GM21717 (cell line): Measurements from ENCODE around the gene TAL2.

ENCODE experiments used
- ATAC-seq: cut with Tn5 transposase; IDR thresholded peaks from one replicate; pipeline ENCODE4 v1.9.1; 2021; ENCODE audit warnings: mild to moderate bottlenecking, moderate library complexity; ENCODE audit not compliant: unreplicated experiment

TAL2 gene

DNA sequence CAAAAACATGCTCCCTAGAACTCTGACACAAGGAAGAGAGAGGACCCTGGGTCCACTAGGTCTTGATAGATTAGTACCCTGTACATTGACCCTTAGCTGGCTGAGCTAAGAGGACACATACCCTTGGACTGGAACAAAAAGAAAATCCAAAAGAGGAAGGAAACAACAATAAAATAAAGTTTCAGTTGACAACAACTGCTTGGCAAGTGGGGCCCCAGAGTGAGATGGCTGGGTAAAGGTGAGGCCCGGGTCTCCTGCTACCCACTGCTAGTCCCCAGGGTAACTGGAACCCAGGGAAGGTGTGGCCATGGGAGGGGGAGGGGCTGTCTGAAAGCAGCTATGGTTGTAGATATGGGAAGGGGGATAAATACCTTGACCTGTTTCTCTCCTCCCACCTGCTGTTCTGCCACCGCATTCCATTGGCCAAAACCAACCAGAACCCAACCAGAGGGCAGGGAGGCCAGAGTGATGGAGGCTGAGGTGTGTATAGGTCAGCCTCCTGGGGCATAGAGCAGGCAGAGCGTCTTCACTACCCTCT, 11.7 kb downstream of the TAL2 start:
- no peak for ATAC-seq

GRCh38 chr9:105676351-105676923, 14.2 kb downstream of the TAL2 start:
- ATAC-seq, result no peak

DNA sequence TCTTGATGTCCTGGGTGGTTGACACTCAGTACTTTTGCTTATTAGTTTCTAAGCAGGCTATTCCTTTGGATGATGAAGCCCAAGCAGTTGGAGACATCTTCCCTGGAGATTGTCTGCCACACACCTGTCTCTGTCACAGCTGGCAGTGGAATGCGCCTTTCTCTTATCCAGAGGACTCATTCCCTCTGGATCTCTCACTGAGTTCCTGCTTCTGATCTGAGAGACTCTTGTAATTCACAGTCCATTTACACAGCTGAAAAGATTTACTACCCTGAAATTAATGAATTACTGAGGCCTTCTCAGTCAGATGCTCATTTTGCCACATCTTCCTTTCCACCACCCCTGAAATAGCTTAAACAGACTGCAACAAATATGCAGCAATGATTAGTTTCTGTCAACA, 15.9 kb downstream of the TAL2 start:
- ATAC-seq, result no peak

DNA sequence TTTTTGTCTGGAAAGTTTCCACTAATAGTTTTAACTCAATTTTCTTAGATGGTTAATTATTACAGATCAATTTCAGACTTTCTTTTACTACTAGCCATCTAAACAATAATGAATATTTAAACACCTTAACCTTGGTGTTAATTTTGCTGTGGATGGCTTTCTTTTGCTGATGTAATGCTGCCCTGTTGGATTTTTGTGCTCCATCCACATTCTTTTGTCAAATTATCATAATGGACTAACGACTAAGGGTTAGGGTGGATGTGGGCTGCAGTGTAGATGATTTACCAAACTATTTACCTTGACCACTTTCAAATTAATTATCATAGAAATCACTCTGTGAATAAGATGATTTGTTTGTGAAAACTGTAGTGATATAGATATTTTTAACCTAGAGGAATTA, 16.5 kb downstream of the TAL2 start:
- ATAC-seq, result no peak

DNA sequence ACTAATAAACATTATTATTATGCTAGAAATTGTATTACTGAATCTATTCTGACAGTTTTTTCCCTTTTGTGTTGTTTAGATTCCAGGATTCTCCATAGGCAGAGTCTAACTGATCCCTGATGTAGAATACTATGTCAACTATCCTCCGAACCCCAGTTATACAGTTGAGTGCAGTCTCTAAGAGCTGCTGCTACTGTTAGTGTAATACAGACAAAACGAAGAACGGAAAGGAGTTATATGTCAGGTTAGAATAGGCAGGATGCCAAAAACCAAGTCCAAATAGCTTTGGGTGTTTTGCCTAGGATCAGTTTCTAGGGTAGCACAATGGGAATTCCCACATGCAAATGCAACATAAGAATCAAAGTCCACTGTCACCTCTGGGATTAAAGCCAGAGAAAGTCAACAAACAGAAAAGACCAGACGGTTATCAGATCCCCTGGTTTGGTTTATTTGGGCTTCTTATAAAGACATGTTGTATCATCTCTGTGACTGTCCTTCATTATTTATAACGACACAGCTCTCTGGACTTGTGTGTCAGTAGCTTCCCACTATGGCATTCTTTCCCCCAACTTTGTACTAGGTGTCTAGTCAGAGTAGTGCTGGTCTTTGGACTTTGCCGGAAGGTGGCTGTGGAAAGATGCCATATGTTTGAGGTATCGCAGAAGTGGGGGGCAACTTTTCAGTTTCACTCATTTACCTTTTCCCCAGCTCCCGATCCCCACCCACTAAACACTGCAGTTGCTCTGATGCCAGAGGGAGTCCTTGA, 17.2 kb downstream of the TAL2 start:
- ATAC-seq, result no peak

- no peak for ATAC-seq
Measured at GRCh38 chr9:105681313-105681712, 19.1 kb downstream of the TAL2 start.

- ATAC-seq, result no peak
Measured at GRCh38 chr9:105681724-105682123, 19.5 kb downstream of the TAL2 start.

DNA sequence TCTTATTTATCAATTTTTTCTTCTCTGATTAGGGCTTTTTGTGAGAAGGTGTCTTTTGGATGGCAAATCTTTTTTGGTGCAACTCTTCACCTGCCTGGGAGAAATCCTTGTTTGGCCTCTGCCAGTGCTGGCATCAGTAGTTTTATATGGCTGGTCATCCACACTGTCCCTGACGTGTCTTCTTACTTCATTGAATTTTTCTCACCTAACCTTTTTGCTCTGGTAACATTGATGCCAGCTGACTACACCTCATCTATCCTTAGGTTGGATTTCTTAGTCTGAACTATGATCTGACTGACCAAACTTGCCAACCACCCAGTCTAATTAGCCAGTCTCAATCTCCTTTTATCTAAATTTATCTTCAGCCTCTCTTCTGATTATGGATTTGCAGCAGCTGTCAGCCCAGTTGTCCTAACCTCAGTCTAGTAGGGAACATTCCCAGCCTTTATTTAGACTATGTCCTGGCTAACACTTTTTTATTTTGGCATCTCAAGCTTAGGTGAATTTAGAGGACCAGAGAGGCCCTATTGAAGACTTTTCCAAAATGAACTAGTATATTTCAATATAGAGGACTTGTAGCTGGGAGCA, 21.5 kb downstream of the TAL2 start:
- no peak for ATAC-seq

DNA sequence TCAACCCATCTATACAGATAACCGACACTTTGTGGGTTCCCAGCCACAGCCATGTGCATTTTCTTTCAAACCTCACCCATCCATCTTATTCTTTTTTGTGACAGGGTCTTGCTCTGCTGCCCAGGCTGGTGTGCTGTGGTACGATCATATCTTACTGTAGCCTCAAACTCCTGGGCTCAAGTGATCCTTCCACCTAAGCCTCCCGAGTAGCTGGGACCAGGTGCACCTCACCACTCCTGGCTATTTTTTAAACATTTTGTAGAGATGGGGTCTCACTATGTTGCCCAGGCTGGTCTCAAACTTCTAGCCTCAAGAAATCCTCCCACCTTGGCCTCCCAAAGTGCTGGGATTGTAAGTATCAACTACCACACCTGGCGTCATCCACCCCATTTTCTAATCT, 24.7 kb downstream of the TAL2 start:
- no peak for ATAC-seq

GRCh38 chr9:105690742-105691141, 28.5 kb downstream of the TAL2 start:
- ATAC-seq, result no peak

DNA sequence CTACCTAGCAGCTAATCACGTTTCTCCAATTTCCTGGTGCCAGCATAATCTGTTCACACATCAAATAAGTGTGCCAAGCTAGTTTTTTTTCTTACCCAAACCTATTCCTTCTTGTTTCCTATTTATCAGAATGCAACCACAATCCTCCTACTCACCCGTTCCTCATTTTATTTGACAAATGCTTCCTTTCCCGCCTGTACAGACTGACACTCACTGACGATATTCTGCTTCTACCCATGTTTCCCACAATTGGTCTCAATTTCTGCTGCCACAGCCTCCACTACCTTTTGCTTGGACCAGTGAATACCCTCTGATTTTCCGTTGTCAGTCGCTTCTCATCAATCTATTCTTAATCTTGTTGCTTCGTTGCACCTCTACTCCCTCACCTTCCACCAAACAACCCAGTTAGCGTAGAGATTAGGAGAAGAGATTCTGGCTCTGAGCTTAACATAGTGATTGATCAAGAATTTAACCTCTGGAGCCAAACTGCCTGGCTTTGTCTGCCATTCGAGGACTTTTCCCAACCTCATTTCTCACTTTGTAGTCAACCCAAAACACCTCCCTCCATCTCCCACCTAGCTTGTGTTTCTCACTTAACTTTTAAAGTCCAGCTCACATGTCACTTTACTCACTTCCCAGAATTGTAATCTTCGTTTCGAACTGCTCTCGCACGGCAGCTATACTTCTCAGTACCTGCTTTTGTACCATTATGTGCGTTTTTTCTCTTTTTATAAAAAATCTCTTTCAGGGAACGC, 31.4 kb downstream of the TAL2 start:
- peak; percentile 42 for ATAC-seq

GRCh38 chr9:105694190-105694847, 32.1 kb downstream of the TAL2 start, which contains the start of gene TMEM38B:
TSS of gene TMEM38B (plus strand) at chr9:105694541. CDS start at chr9:105694661, 120 bp downstream.
- peak; percentile 77 for ATAC-seq

GRCh38 chr9:105694848-105695581, 32.8 kb downstream of the TAL2 start:
- peak; percentile 58 for ATAC-seq

DNA sequence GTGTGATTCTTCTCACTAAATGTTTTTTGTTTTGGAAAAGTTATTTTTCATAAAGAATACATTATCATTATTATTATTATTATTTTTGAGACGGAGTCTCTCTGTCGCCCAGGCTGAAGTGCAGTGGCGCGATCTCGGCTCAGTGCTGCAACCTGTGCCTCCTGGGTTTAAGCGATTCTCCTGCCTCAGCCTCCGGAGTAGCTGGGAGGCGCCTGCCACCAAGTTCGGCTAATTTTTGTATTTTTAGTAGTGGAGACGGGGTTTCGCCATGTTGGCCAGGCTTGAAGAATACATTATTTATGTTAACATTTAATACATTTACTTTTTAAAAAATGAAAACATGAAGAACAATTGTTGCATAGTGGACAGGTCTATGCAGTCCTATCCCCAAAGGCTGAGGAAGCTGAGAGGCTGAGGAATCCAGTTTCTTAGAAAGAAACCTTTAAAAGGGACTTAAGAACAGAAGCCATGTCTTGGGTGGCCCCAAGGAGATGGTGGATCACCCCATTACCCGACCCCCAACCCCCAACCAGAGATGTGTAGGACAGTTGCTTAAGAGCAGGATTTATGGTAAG, 34.0 kb downstream of the TAL2 start:
- ATAC-seq, result no peak

DNA sequence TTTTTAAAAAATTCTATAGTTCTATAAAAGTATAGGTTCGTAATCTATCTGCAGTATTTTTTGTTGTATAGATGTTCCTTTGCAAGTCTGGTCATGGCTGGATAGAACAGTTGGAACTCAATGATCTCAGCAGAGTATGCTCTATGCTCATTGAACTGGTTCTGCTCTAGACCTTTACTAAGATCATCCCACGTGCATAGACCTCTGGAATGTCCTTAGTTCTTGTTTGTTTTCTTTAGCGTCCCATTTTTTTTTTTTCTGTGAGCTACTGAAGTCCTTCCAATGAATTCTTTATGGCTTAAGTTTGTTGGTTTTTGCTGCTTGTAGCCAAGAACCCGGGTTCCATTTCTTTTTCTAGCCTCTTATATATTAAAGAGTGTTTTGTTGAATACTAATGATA, 35.6 kb downstream of the TAL2 start:
- ATAC-seq, result no peak

GRCh38 chr9:105698348-105698870, 36.2 kb downstream of the TAL2 start:
- ATAC-seq, result no peak

- no peak for ATAC-seq
Measured at GRCh38 chr9:105700668-105701067, 38.4 kb downstream of the TAL2 start.

DNA sequence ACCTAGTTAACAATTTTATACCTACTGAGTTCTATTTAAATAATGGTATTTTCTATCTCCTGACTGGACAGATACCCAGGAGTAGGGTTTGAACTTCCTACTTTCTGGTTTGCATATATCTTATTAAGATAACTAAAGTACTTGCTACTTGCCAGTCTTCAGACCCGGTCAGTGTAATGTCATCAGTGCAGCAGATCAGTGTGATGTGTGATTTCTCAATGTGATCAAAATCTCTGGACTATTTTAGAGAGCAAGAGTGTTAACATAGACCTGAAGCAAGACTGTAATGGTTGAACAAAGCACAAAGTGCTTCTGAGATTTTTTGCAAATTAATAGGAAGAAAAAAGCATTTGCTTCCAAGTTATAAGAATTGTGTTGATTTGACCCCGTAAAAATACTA, 38.9 kb downstream of the TAL2 start:
- ATAC-seq, result no peak

DNA sequence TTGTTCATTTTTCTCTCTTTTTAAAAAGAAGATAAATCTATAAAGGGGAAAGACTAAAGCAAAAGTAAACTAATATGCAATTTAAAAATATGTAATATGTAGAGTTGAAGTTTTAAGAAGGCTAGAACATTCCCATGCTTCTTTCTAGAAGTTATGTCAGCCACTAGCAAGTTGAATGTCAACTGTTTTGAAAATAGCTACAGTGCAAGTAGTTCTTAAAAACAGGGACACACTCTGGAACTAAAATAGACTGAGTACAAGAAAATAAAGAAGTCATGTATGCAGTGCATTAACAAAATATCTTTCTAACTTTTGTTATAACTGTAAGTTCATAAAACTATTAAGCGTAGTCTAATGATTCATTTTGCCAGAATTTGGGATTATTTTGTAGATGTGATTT, 40.0 kb downstream of the TAL2 start:
- ATAC-seq, result no peak
